Peyer's patch (tissue), 4 donors: ENCODE measurements around the gene PFDN6. TPM values are rescaled to one million over a fixed set of nuclear protein-coding genes. Genes with fewer than 3 reads are reported as not detected.

Experiments
- DNase-seq, 3 donors: peaks; one replicate each; pipeline ENCODE4 v3.0.0-alpha.2; 2017 to 2019
- H3K27ac ChIP-seq, 4 donors: fragments of 200-600 bp; sonication (generic); one replicate each; pipeline ENCODE4 v1.5.1; 2016 to 2019
- H3K27me3 ChIP-seq, 2 donors: fragments of 200-600 bp; sonication (generic); one replicate each; pipeline ENCODE4 v1.5.1; 2019
- H3K36me3 ChIP-seq, 3 donors: fragments of 200-600 bp; sonication (generic); one replicate each; pipeline ENCODE4 v1.5.1; 2016 to 2019
- H3K4me1 ChIP-seq, 4 donors: fragments of 200-600 bp; sonication (generic); one replicate each; pipeline ENCODE4 v1.5.1; 2016 to 2019
- H3K4me3 ChIP-seq, 4 donors: fragments of 200-600 bp; sonication (generic); 1 replicate in 3 of 4; 2 replicates in 1 of 4; pipeline ENCODE4 v1.5.1; 2016 to 2019; ENCODE audit warnings: mild to moderate bottlenecking in 1 of 4
- H3K9me3 ChIP-seq, 4 donors: fragments of 200-600 bp; sonication (generic); one replicate each; pipeline ENCODE4 v1.5.1; 2016 to 2019; ENCODE audit warnings: mild to moderate bottlenecking in 1 of 4
- CTCF ChIP-seq, 6 experiments: fragments of 450-650 bp in 4 of 6; fragments of 200-600 bp in 2 of 6; sonication (generic) in 1 of 6; IDR thresholded peaks; one replicate each; pipeline ENCODE4 v1.5.1; 2017 to 2019; ENCODE audit warnings: antibody characterized with exemption in 6 of 6, mild to moderate bottlenecking in 3 of 6, moderate library complexity in 1 of 6
- POLR2A ChIP-seq, 2 donors: fragments of 450-650 bp; IDR thresholded peaks; one replicate each; pipeline ENCODE4 v1.5.1; 2017; ENCODE audit warnings: antibody characterized with exemption in 2 of 2, mild to moderate bottlenecking in 2 of 2, moderate library complexity in 2 of 2
- total RNA-seq, 4 donors: library from RNA; depleted of rRNA; stranded (reverse); fragments of >200 nt; gene quantifications; one replicate each; pipeline ENCODE4 v1.1.0, GENCODE V29; 2016

The PFDN6 gene
- total RNA-seq, 4 donors from 2014 or later: 12.4 to 24.8 (median 14.4) TPM

GRCh38 chr6:33248932-33249731, 40.3 kb upstream of the PFDN6 start:
- Histone ChIP-seq H3K27me3 (no peaks in the 10 kb centered on the region), H3K4me3 (peak overlapping the region; percentile 43 to 60 (median 56)), H3K36me3 (no peaks in the 10 kb centered on the region), H3K4me1 (peaks cover 0 to 19% (median 5%) of the 10 kb centered on the region in 4 donors), H3K9me3 (no peaks in the 10 kb centered on the region), H3K27ac (peak overlapping the region; percentile 88 to 93 (median 91))
- TF ChIP-seq POLR2A (IDR thresholded peaks at IDR 0.05) (peak; percentile 57 to 65), CTCF (IDR thresholded peaks at IDR 0.05) (peak in 4 of 6 experiments; percentile 9 to 27 (median 24))
- peak; percentile 97 to 99 (median 99) for DNase-seq

- H3K27me3 ChIP-seq: no peaks in the 10 kb centered on the region
- peak overlapping the region; percentile 86 to 93 (median 89) for H3K27ac ChIP-seq
- peaks cover 0 to 19% (median 5%) of the 10 kb centered on the region in 4 donors for H3K4me1 ChIP-seq
- peaks cover 0 to 5% (median 0%) of the 10 kb centered on the region in 3 donors for H3K36me3 ChIP-seq
- peak overlapping the region; percentile 43 to 60 (median 56) for H3K4me3 ChIP-seq
- TF ChIP-seq CTCF (IDR thresholded peaks at IDR 0.05) (no peak), POLR2A (IDR thresholded peaks at IDR 0.05) (no peak)
- DNase-seq: no peak
- H3K9me3 ChIP-seq: no peaks in the 10 kb centered on the region
Observed at GRCh38 chr6:33249732-33250630, 39.4 kb upstream of the PFDN6 start.

- Histone ChIP-seq H3K4me3 (no peak overlapping the region), H3K4me1 (peaks cover 0 to 19% (median 5%) of the 10 kb centered on the region in 4 donors), H3K27ac (no peak overlapping the region), H3K36me3 (peaks cover 0 to 7% (median 0%) of the 10 kb centered on the region in 3 donors), H3K27me3 (no peaks in the 10 kb centered on the region), H3K9me3 (no peaks in the 10 kb centered on the region)
- TF ChIP-seq CTCF (IDR thresholded peaks at IDR 0.05) (no peak), POLR2A (IDR thresholded peaks at IDR 0.05) (no peak)
- no peak for DNase-seq
Observed at GRCh38 chr6:33250731-33251130, 38.7 kb upstream of the PFDN6 start.

GRCh38 chr6:33251395-33252012, 37.9 kb upstream of the PFDN6 start:
- H3K36me3 ChIP-seq: peaks cover 0 to 7% (median 0%) of the 10 kb centered on the region in 3 donors
- H3K9me3 ChIP-seq: no peaks in the 10 kb centered on the region
- peaks cover 0 to 19% (median 5%) of the 10 kb centered on the region in 4 donors for H3K4me1 ChIP-seq
- no peak overlapping the region for H3K27ac ChIP-seq
- TF ChIP-seq POLR2A (IDR thresholded peaks at IDR 0.05) (no peak), CTCF (IDR thresholded peaks at IDR 0.05) (no peak)
- DNase-seq: no peak
- no peak overlapping the region for H3K4me3 ChIP-seq
- H3K27me3 ChIP-seq: no peaks in the 10 kb centered on the region

GRCh38 chr6:33252759-33253158, 36.6 kb upstream of the PFDN6 start:
- no peak for TF ChIP-seq POLR2A (IDR thresholded peaks at IDR 0.05)
- no peak for TF ChIP-seq CTCF (IDR thresholded peaks at IDR 0.05)
- H3K9me3 ChIP-seq: no peaks in the 10 kb centered on the region
- no peak overlapping the region for H3K4me3 ChIP-seq
- no peak for DNase-seq
- H3K27me3 ChIP-seq: no peaks in the 10 kb centered on the region
- H3K27ac ChIP-seq: no peak overlapping the region
- H3K36me3 ChIP-seq: peaks cover 0 to 13% (median 0%) of the 10 kb centered on the region in 3 donors
- peaks cover 0 to 19% (median 5%) of the 10 kb centered on the region in 4 donors for H3K4me1 ChIP-seq
